Transverse colon (tissue), 4 donors: ENCODE data around the gene GALNT10. TPM values are rescaled to one million over a fixed set of nuclear protein-coding genes. Genes with fewer than 3 reads are reported as not detected.

ENCODE experiments used
- DNase-seq: peaks from one replicate; pipeline ENCODE4 v3.0.0-alpha.2; 2019
- H3K27ac ChIP-seq, 4 donors: fragments of 200-600 bp; sonication (generic); 2 replicates each; pipeline ENCODE4 v1.5.1; 2016 to 2018; ENCODE audit warnings: inconsistent platforms in 4 of 4
- H3K27me3 ChIP-seq: fragments of 200-600 bp; sonication (generic); 2 replicates; pipeline ENCODE4 v1.5.1; 2017; ENCODE audit warnings: inconsistent platforms
- H3K36me3 ChIP-seq, 4 donors: fragments of 200-600 bp; sonication (generic); 2 replicates each; pipeline ENCODE4 v1.5.1; 2017 to 2019; ENCODE audit warnings: inconsistent platforms in 4 of 4
- H3K4me1 ChIP-seq, 4 donors: fragments of 200-600 bp; sonication (generic); 2 replicates each; pipeline ENCODE4 v1.5.1; 2017 to 2020; ENCODE audit warnings: inconsistent platforms in 4 of 4
- H3K4me3 ChIP-seq, 4 donors: fragments of 200-600 bp; sonication (generic); 1 replicate in 1 of 4; 2 replicates in 3 of 4; pipeline versions ENCODE4 v1.5.1 to v1.6.1; 2017 to 2019; ENCODE audit warnings: inconsistent platforms in 4 of 4
- H3K9me3 ChIP-seq, 2 donors: fragments of 200-600 bp; sonication (generic); 2 replicates each; pipeline ENCODE4 v1.5.1; 2017 to 2019; ENCODE audit warnings: inconsistent platforms in 2 of 2
- EP300 ChIP-seq: sonication (generic); formaldehyde crosslinking; IDR thresholded peaks from one replicate; pipeline ENCODE4 v1.6.1; 2017; ENCODE audit warnings: antibody characterized with exemption, low read depth
- POLR2A ChIP-seq: fragments of 450-650 bp; IDR thresholded peaks from one replicate; pipeline ENCODE4 v1.6.1; 2016; ENCODE audit warnings: antibody characterized with exemption, mild to moderate bottlenecking, moderate library complexity
- POLR2AphosphoS5 ChIP-seq, 3 donors: sonication (generic); formaldehyde crosslinking; IDR thresholded peaks; one replicate each; pipeline ENCODE4 v1.6.1; 2016; ENCODE audit warnings: antibody characterized with exemption in 3 of 3
- WGBS, 2 donors: methylation state at CpG; one replicate each; pipeline ENCODE4 v1.1.5; 2018; ENCODE audit warnings: low coverage in 1 of 2; 5-methylcytosine and 5-hydroxymethylcytosine counted together
- in situ Hi-C, 4 donors: fragments of 200-750 bp; cut with MboI; loops; one replicate each; pipeline versions ENCODE4 v1.15.0 to v1.15.1; 2017; ENCODE audit warnings: low sequenced_read_pairs in 3 of 4, low pct_ligation_motif_present in 1 of 4, low pct_unique_long_range_greater_than_20kb in 1 of 4
- intact Hi-C: fragments of 100-400 bp; cut with DNase I; formaldehyde crosslinking; loops from one replicate; pipeline ENCODE4 v1.15.1; 2023; ENCODE audit warnings: low total_unique reads
- total RNA-seq, 4 donors: library from RNA; depleted of rRNA; stranded (reverse); fragments of >200 nt; gene quantifications; one replicate each; pipeline ENCODE4 v1.1.0, GENCODE V29; 2016
- TF ChIP-seq, protein P1 (sequence below), 5 experiments: fragments of 200-600 bp in 3 of 5; fragments of 450-650 bp in 2 of 5; sonication (generic) in 3 of 5; IDR thresholded peaks; 1 replicate in 2 of 5; 2 replicates in 3 of 5; pipeline ENCODE4 v1.5.1; 2016 to 2017; ENCODE audit warnings: antibody characterized with exemption in 5 of 5, inconsistent platforms in 3 of 5, mild to moderate bottlenecking in 2 of 5, moderate library complexity in 1 of 5

GALNT10 gene
- total RNA-seq, 4 donors from 2014 or later = 18.7 to 142 (median 39.3) TPM

DNA sequence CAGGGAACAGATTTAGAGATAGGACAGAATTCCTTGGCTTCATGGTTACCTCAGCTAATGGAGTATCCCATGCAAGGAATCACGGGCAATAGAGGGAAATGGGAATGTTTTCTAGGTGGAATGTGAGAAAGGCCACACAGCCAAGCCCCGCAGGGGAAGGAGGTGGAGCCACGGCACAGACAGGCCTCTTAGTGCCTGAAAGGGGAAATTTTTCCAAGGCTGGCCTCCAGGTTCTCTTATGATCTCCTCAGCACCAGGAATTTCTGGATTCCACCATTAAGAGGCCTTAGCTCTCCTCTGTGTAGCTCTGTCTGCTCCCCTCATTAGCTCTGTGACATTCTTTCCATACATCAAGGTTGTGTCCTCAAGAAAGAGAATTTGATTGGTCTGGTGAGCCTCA is 124.7 kb downstream of the GALNT10 start:
- no peak overlapping the region for H3K27ac ChIP-seq
- TF ChIP-seq EP300 = no peak
- no peak for TF ChIP-seq POLR2A
- TF ChIP-seq, protein P1, sequence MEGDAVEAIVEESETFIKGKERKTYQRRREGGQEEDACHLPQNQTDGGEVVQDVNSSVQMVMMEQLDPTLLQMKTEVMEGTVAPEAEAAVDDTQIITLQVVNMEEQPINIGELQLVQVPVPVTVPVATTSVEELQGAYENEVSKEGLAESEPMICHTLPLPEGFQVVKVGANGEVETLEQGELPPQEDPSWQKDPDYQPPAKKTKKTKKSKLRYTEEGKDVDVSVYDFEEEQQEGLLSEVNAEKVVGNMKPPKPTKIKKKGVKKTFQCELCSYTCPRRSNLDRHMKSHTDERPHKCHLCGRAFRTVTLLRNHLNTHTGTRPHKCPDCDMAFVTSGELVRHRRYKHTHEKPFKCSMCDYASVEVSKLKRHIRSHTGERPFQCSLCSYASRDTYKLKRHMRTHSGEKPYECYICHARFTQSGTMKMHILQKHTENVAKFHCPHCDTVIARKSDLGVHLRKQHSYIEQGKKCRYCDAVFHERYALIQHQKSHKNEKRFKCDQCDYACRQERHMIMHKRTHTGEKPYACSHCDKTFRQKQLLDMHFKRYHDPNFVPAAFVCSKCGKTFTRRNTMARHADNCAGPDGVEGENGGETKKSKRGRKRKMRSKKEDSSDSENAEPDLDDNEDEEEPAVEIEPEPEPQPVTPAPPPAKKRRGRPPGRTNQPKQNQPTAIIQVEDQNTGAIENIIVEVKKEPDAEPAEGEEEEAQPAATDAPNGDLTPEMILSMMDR (IDR thresholded peaks at IDR 0.05) = no peak
- TF ChIP-seq POLR2AphosphoS5 (IDR thresholded peaks at IDR 0.05) = no peak
- no peaks in the 10 kb centered on the region for H3K9me3 ChIP-seq
- in situ Hi-C loops = no loop called here
- no peaks in the 10 kb centered on the region for H3K36me3 ChIP-seq
- H3K4me1 ChIP-seq = peaks cover 0 to 6% (median 0%) of the 10 kb centered on the region in 4 donors
- H3K27me3 ChIP-seq = no peaks in the 10 kb centered on the region
- 83 to 96% methylated on average over 3 of the region's 3 CpGs for WGBS, 2 donors
- intact Hi-C loops = no loop called here
- H3K4me3 ChIP-seq = no peak overlapping the region
- DNase-seq = no peak

DNA sequence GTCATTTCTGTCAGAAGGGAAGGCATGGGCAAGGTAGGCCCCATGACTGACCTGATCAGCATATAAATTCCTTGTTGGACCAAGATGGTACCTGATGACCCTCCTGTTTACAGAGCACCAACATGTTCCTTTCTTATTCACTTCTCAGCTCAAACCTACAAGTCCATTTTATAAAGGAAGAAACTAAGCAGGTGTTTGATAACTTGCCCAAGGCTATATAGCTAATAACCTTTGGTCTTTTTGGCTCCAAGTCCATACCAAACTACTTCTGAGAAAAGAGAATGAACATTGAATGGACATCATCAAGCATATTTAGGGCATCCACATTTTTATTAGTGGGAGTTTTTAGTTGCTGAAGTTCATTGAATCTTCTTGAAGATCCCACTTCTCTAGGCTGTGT is 125.2 kb downstream of the GALNT10 start:
- H3K4me3 ChIP-seq = no peak overlapping the region
- intact Hi-C loops = no loop called here
- no peaks in the 10 kb centered on the region for H3K9me3 ChIP-seq
- TF ChIP-seq, protein P1 (IDR thresholded peaks at IDR 0.05) = no peak
- no peak for TF ChIP-seq EP300
- TF ChIP-seq POLR2A = no peak
- no peak for TF ChIP-seq POLR2AphosphoS5 (IDR thresholded peaks at IDR 0.05)
- no peaks in the 10 kb centered on the region for H3K36me3 ChIP-seq
- H3K27me3 ChIP-seq = no peaks in the 10 kb centered on the region
- in situ Hi-C loops = no loop called here
- peaks cover 0 to 6% (median 0%) of the 10 kb centered on the region in 4 donors for H3K4me1 ChIP-seq
- DNase-seq = no peak
- H3K27ac ChIP-seq = no peak overlapping the region

DNA sequence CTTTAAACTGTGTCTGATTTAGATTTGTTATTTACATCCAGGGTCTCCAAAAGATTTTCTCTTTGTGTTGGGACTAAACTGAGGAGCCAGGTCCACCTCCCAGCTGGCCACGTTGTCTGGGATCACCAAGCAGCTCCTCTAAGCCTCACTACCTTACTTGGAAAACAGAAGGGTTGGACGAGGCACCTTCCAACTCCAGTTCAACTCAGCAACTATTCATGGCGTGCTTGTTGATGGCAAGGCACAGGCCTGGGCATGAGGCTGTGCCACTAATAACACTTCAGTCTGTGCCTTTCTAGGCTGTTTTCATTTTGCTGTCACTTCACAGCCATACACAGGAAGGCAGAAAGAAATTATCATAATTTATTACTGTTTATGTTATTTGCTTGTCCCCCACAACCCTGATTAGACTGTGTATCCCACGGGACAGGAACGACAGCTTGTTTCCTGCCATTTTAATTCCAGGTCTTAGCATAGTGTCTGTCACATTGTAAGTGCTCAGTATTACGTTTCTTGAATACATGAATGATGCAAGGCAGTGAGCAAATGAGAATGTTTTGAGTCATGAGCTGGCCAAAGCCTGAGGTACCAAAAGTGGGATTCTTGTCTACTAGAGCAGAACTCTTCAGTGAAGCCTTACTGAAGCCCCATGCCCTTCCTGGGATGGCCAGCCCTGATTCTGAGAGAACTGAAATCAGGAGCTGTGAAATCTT is 125.8 kb downstream of the GALNT10 start:
- intact Hi-C loops = no loop called here
- TF ChIP-seq, protein P1 (IDR thresholded peaks at IDR 0.05) = no peak
- no peak for TF ChIP-seq POLR2A
- TF ChIP-seq EP300 = no peak
- TF ChIP-seq POLR2AphosphoS5 (IDR thresholded peaks at IDR 0.05) = no peak
- Histone ChIP-seq H3K36me3 (no peaks in the 10 kb centered on the region), H3K4me3 (no peak overlapping the region), H3K27me3 (no peaks in the 10 kb centered on the region), H3K4me1 (peaks cover 0 to 6% (median 0%) of the 10 kb centered on the region in 4 donors), H3K9me3 (no peaks in the 10 kb centered on the region), H3K27ac (no peak overlapping the region)
- no peak for DNase-seq
- in situ Hi-C loops = no loop called here
- WGBS, 2 donors = 71 to 80% methylated on average over 1 to 6 of the region's 6 CpGs

DNA sequence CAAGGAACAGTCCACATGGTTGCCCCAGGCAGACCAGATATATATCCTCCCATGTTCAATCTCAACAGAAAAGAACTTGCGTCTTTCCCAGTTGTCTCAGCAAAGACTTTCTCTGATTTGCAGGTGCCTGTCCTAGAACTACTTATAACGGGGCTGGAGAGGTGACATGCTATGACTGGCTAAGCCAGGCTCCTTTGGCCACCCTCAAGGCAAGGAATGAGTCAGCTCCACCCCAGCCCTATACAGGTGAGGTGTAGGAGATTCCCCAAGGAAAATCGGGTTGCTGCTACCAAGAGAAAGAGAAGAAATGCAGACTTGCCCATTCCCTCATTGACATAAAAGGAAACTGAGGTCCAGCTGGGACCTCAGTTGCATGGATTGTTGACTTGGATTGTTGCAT is 127.4 kb downstream of the GALNT10 start:
- WGBS, 2 donors = 100% methylated on average over 3 of the region's 3 CpGs; no CpG with 5 or more reads in 1 of the 2 donors

More for the DNA sequence above, 127.4 kb downstream of the GALNT10 start:
- no peak for DNase-seq
- Histone ChIP-seq H3K4me1 (no peaks in the 10 kb centered on the region), H3K4me3 (no peak overlapping the region), H3K27ac (no peak overlapping the region), H3K9me3 (no peaks in the 10 kb centered on the region), H3K36me3 (no peaks in the 10 kb centered on the region), H3K27me3 (no peaks in the 10 kb centered on the region)
- intact Hi-C loops (no loop called here), in situ Hi-C loops (no loop called here)
- no peak for TF ChIP-seq EP300
- TF ChIP-seq, protein P1 (IDR thresholded peaks at IDR 0.05) = no peak
- no peak for TF ChIP-seq POLR2AphosphoS5 (IDR thresholded peaks at IDR 0.05)
- no peak for TF ChIP-seq POLR2A
